ENCODE results near the gene RHOF.

Gene RHOF

GRCh38 chr12:121773011-121773777 lies 20.3 kb downstream of the RHOF start:
- in situ Hi-C loops (cut with HindIII; ENCODE audit: low sequenced_read_pairs), result no loop called here
- no peak for DNase-seq (ENCODE audit: low read depth)
- no peak overlapping the region for H3K4me3 ChIP-seq (ENCODE audit: low read depth, low read length)
- peak; percentile 82 for TF ChIP-seq CTCF (IDR thresholded peaks at IDR 0.05; ENCODE audit: low read depth, low read length, missing control alignments)

- in situ Hi-C loops (cut with HindIII; ENCODE audit: low sequenced_read_pairs), result no loop called here
- H3K4me3 ChIP-seq (ENCODE audit: low read depth, low read length), result no peak overlapping the region
- no peak for TF ChIP-seq CTCF (IDR thresholded peaks at IDR 0.05; ENCODE audit: low read depth, low read length, missing control alignments)
- no peak for DNase-seq (ENCODE audit: low read depth)
Measured at GRCh38 chr12:121770813-121771625, 22.5 kb downstream of the RHOF start.

- in situ Hi-C loops (cut with HindIII; ENCODE audit: low sequenced_read_pairs), result no loop called here
- no peak overlapping the region for H3K4me3 ChIP-seq (ENCODE audit: low read depth, low read length)
- no peak for DNase-seq (ENCODE audit: low read depth)
Measured at GRCh38 chr12:121770388-121770787, 23.1 kb downstream of the RHOF start.

GRCh38 chr12:121769831-121770301 lies 23.6 kb downstream of the RHOF start:
- DNase-seq (ENCODE audit: low read depth), result no peak
- in situ Hi-C loops (cut with HindIII; ENCODE audit: low sequenced_read_pairs), result no loop called here
- no peak for TF ChIP-seq CTCF (IDR thresholded peaks at IDR 0.05; ENCODE audit: low read depth, low read length, missing control alignments)
- no peak overlapping the region for H3K4me3 ChIP-seq (ENCODE audit: low read depth, low read length)

More at GRCh38 chr12:121770388-121770787, 23.1 kb downstream of the RHOF start:
- TF ChIP-seq CTCF (IDR thresholded peaks at IDR 0.05; ENCODE audit: low read depth, low read length, missing control alignments), result no peak

GRCh38 chr12:121769297-121769830 lies 24.1 kb downstream of the RHOF start:
- in situ Hi-C loops (cut with HindIII; ENCODE audit: low sequenced_read_pairs), result no loop called here
- no peak overlapping the region for H3K4me3 ChIP-seq (ENCODE audit: low read depth, low read length)
- no peak for TF ChIP-seq CTCF (IDR thresholded peaks at IDR 0.05; ENCODE audit: low read depth, low read length, missing control alignments)
- DNase-seq (ENCODE audit: low read depth), result no peak

GRCh38 chr12:121767525-121768016 lies 25.9 kb downstream of the RHOF start:
- DNase-seq (ENCODE audit: low read depth), result peak; percentile 58
- H3K4me3 ChIP-seq (ENCODE audit: low read depth, low read length), result no peak overlapping the region
- in situ Hi-C loops (cut with HindIII; ENCODE audit: low sequenced_read_pairs), result no loop called here
- no peak for TF ChIP-seq CTCF (IDR thresholded peaks at IDR 0.05; ENCODE audit: low read depth, low read length, missing control alignments)
